GM21723 (cell line): ENCODE measurements around the gene SYT5.
"Not testable (repeated sequence)": the region's sequence is repeated elsewhere in the genome, so short reads cannot be mapped to it uniquely, and the experiment has no call there.

Experiments
- ATAC-seq: cut with Tn5 transposase; IDR thresholded peaks from one replicate; pipeline ENCODE4 v1.9.1; 2021; ENCODE audit warnings: mild to moderate bottlenecking, moderate library complexity; ENCODE audit not compliant: unreplicated experiment

The SYT5 gene

DNA sequence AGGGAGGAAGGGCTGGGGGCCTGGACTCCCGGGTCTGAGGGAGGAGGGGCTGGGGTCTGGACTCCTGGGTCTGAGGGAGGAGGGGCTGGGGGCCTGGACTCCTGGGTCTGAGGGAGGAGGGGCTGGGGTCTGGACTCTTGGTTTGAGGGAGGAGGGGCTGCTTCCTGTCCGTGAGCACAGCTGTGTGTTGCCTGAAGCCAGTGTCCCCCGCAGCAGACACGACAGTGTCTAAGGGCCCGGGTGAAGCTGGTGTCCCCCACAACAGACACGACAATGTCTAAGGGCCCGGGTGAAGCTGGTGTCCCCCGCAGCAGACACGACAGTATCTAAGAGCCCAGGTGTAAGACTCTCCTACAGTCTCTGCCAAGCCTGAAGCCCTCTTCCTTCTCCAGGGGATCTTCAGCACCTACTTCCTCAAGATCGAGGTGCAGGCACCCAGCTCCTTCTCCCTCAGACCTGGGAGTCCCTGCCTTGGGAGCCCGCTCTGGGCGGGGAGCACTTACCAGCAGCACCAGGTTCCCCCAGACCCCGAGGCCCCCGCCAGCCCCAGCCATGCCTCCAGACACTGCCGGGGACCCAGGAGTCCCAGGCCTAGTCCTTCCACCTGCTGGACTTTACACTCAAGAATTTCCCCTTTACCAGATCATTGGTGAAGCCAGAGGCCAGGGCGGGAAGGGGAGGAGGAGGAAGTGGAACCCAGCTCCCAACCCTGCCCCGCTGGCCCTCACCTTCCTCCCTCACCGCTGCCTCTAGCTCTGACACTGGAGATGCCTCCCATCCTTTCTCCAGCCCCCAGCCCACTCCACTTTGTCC is 29.0 kb upstream of the SYT5 start, which contains the start of gene PTPRH:
Gene PTPRH (minus strand): TSS at position 622 of the 813 bp plus-strand sequence. CDS start 68 bp downstream, at position 554.
- ATAC-seq = no peak

DNA sequence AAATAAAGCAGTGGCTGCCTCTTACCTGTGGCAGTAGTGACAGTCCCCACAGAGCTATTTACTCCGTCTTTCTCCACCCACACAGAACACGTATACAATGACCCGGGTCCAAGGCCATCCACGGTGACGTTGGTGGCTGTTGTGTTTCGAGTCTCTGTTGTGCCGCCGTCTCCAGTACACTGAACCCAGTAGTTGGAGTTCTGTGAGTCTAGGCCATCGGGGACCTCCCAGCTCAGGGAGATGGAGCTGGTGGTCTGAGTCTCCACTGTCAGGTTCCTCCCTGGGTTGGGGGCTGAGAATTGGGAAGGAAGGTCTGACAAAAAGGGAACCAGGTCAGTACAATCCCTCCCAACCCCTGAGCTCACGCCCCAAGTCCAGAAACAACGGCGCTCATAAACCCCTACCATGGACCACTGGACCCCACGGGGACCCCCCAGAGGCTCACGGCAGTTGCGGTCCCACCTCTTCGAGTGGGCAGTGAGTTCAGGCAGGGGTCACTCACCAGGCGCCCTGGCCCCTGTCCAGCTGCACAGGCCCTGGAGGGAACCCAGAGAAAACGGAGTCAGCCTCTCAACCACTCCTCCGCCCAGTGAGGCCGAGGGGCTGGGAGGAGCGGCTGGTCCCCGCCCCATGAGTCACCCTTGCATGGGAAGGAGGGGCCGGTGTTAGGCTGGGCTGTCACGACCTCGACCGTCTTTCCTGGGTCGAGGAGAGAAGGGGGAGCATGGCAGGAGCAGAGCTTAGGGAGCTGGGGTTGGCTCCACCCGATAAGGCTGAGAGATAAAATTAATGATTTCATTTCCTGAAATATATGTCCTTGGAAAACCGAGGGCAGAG is 26.8 kb upstream of the SYT5 start:
- ATAC-seq = no peak

DNA sequence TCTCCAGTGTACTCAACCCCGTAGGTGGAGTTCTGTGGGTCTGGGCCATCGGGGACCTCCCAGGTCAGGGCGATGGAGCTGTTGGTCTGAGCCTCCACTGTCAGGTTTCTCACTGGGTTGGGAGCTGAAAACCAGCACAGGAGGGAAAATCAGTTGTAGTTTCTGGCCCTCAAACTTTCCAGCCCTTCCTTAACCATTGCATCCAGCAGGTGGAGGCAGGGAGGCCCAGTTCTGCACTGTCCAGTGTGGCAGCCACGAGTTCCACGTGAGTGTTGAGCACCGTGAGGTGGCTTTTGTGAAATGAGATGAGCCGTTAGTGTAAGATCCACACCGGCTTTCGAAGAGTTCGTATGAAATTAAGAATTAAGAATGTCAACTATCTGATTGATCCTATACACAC is 22.1 kb upstream of the SYT5 start:
- not testable (repeated sequence) for ATAC-seq

DNA sequence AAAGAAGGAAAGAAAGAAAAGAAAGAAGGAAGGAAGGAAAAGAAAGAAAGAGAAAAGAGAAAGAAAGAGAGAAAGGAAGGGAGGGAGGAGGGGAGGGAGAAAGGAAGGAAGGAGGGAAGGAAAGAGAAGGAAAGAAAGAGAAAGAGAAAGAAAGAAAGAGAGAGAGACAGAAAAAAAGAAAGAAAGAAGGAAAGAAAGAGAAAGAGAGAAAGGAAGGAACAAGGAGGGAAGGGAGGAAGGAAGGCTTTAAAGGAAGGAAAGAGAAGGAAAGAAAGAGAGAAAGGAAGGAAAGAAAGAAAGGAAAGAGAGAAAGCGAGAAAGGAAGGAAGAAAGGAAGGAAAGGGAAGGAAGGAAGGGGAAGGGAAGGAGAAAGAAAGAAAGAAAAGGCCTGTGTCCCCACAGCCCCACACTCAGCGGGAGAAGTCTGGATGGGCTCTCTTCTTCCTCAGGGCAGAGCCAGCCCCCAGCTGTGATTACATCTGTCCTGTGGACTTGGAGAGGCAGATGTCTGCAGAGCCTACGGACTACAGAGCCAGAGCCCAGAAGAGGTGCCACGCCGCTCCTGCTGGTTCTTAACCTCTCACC is 19.6 kb upstream of the SYT5 start:
- ATAC-seq = no peak

DNA sequence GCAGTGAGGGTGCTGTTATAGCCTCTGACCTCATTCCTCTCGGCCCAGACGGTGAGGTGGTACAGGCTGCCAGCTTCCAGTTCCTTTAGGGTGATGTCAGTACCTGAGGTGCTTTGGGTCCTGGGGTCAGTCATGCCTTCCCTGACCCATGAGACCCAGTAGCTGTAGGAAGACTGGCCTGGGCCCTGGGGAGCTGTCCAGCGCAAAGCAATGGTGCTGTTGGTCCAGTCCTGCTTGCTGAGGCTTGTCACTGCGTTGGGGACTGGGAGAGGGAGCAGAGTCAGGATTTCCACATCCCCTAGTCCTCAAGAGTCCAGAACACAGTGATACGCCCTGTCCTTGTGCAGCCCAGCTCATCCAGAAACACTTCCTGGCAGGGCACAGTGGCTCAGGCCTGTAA is 18.6 kb upstream of the SYT5 start:
- no peak for ATAC-seq

DNA sequence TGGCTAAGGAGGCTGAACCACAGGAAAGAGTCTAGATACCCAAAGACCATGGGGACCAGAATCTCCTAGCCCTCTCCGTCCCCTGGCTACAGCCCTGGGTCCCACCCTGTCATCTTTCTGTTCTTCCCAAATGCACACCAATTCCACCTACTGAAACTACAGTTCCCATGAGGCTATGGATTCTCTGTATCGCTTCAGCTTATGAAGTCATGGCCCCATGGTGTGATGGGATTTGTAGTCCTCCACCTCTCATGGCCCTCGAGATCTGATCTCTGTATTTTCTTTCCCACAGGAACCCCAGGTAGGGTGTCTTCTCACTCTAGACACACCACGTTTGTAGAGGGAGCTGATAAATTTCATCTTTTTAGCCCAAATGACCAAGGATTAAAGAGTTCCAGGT is 17.4 kb upstream of the SYT5 start:
- no peak for ATAC-seq

DNA sequence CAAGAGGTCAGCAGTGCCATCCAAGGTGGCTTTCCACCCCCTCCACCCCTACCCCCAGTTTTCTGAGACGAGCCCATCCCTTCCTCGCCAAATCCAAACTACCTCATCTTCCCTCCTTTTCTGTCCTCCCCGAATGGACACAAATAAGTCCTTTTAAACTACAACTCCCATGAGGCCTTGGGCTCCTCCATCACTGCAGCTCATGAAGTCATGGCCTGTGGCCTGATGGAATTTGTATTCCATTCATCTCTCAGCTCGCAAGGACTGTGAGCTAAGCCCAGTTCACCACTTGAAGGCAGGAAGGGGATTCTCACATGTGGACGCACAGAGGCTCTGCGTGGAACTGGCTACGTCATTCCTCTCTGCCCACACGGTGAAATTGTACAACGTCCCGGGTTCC is 16.7 kb upstream of the SYT5 start:
- no peak for ATAC-seq

DNA sequence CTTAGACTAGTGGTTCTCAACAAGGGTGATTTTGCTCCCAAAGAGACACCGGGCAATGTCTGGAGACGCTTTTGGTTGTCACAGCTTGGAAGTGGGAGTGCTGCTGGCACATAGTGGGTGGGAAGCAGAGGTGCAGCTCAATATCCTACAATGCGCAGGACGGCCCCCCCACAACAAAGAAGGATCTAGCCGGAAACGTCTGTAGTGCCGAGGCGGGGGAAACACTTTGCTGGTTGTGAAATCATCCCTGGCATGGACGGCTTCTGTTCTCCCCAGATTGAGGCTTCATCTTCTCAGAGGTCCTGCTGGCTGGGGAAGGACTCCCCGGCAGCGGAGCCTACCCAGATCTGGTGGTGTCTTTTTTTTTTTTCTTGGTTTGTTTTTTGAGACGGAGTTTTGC is 13.4 kb upstream of the SYT5 start:
- ATAC-seq = no peak

DNA sequence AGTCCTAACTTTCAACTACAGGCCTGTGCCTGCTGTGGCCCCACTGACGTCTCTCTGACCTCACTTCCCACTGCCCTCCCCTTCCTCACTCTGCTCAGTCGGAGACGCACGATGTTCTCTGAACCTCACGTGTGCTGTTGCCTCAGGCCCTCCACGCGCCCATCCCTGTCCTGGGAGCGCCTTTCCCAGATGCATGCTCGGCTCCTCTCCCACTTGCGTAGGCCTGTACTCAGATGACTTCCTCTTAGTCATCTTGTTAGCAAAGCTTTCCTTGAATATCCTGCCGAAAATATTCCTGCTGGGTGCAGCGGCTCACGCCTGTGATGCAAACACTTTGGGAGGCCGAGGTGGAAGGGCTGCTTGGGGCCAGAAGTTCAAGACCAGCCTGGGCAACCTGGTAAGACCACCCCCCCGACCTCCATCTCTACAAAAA is 9.3 kb upstream of the SYT5 start:
- no peak for ATAC-seq

DNA sequence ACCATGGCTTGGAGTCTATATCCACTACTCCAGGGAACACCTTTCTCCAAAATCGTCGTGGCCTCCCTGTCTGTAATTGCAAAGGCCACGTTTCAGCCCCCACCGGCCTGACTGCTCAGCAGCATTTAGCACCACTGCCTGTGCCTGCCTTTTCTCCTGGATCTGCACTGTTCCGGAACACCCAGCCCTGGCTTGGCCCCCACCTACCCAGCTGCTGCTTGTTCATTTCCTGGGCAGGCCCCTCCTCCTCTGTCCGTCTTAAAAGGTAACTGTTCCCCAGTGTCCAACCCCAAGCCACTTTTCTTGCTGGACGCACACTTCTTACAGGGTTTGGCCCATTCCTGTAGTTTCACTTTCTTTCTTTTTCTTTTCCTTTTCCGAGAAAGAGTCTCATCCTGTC is 8.5 kb upstream of the SYT5 start:
- ATAC-seq = no peak

DNA sequence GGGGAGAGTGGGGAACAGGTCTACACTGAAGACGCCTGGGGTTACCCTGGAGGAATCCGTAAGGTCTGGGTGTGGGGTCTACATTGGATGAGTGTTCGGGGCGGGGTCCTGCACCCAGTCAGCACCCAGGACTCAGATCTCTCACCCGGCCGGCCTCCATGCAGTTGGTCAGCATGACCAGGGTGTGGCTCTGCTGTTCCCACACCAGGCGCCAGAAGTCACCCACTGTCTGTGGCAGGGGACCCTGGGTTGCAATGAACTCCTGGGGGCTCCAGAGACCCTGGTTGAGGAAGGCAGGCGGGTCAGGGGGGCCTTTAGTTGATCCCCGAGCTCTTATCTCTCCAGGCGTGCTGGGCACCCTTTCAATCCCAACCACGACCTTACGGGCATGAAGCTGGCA is 6.0 kb upstream of the SYT5 start:
- no peak for ATAC-seq

DNA sequence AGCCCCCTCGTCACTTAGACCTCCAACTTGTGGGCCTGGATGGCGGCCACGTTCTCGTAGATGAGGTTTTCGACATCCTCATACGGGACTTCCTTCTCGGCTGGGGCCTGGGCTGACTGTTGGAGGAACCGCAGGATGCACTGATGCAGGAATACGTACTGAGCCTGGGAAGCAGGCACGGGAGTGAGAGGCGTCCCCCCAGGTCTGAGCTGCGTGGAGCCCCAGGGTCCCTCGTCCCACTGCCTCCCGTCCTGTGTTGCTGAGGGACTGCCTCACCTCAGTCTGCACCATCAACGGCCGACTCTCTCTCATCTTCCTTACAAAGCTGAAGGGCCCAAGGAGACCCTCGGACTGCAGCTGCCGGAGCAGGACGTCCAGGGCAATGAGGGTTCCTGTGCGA is 1.7 kb upstream of the SYT5 start:
- no peak for ATAC-seq

DNA sequence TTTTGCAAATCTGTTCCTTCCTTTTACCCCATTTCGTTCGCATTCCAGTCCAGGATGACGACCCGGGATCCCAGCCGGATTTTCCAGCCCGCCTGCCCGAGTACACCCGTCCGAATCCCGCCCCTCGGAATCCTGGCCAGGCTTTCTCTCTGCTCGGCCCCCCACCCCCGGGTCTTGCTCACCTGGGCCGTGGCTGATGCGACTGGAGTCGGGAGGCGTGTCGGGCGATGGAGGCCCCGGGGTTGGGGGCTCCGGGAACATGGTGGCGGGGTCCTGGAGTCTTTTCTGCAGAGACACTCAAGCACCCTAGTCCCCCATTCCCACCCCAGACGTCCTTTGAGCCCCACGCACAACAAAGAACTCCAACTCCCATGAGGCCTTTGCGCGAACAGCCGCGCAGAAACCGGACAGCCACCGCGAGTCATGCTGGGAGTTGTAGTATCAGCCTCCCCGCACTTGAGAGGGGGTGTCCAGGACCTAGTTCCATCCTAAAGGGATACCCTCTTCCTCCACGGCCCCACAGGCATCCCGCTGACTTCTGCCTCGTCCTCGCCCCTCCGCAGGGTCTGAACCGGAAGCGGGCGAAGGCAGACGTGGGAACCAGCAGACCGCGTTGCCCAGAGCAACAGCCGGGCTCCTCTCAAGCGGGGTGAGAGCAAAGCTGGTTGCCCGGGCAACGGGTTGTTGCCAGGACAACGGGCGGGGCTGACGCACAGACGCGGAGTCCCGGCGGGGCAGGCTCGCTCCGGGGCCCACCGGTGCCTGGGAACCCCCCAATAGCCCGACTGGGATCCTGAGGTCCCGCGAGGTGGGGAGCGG is 1.1 kb downstream of the SYT5 start:
- peak; percentile 71 for ATAC-seq

DNA sequence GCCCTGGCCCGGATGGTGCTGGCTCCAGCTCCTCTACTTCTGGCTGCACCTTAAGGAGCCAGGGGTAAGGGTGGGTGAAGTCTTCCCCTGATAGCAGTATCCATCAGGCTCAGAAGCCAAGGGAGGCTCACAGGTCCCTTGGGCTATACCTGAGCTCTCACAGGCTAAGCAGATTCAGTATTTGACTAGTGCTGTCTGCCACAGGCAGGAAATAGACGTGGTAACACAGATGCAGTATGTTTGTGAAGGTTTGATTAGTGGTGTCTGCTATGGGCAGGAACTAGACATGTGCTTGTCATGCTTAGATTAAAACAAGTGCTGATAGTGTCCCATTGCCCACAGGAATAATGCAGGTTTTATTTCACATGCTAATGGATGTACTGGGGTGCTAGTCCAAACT is 4.0 kb downstream of the SYT5 start:
- ATAC-seq = no peak

DNA sequence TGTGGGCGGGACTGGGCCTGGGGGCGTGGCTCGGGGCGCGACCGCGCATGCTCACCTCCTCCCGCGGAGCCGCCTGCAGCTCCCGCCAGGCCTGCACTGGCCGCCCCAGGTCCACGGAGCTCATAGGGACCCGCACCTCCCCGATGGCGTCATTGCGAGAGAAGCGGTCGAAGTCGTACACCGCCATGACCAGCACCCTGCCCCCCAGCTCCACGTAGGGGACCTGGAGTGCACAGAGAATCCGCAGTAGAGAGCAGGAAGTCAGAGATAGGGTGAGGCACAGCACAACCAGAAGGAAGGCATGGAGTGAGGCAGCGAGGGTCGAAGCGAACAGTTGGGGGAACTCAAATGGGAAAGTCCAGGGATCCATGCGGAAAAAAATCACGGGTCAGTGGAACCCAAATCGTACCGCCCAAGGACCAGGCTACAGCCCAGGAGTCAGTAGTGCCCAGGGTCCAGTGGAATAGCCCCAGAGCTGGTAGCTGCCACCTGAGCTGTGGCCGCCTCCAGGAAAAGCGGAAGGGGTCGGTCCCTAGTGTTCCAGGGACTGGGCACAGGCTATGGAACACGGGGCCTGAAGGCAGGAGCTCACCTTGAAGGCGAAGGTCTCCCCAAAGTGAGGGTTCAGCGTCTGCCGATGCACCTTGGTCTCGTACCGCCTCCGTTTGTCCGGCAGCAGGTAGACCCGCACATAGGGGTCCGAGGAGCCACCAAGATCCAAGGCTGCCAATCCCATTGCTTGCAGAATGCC is 4.8 kb downstream of the SYT5 start:
- ATAC-seq = no peak

DNA sequence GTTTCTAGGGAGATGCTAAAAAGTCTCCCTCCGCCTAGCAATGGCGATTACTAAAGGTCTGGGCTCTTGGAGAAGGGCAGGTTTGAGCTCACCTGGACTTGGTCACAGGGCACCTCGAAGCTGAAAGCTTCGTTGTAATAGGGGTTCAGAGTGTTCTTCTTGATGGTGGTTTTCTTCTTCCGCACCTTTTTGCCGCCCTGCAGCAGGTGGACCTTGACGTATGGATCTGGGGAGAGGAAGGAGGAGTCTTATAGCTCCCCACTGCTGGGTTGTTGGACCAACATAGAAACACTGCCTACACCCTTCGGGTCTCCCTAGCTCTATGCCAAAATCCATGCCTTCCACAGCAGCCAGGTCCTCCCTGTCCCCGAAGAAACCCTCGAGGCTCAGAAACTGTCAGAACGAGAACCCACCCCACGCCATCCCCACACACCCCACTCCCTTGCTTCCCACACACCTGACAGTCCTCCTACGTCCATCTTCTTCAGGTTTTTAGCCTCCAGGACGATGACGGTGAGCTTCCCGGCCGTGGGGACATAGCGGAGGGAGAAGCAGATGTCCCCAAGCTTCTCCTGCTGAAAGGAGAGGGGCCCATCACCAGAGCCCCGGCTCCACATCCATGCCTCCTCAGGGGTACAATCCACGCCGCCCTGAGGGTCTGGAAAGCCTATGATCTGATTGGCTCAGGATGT is 5.5 kb downstream of the SYT5 start:
- no peak for ATAC-seq

DNA sequence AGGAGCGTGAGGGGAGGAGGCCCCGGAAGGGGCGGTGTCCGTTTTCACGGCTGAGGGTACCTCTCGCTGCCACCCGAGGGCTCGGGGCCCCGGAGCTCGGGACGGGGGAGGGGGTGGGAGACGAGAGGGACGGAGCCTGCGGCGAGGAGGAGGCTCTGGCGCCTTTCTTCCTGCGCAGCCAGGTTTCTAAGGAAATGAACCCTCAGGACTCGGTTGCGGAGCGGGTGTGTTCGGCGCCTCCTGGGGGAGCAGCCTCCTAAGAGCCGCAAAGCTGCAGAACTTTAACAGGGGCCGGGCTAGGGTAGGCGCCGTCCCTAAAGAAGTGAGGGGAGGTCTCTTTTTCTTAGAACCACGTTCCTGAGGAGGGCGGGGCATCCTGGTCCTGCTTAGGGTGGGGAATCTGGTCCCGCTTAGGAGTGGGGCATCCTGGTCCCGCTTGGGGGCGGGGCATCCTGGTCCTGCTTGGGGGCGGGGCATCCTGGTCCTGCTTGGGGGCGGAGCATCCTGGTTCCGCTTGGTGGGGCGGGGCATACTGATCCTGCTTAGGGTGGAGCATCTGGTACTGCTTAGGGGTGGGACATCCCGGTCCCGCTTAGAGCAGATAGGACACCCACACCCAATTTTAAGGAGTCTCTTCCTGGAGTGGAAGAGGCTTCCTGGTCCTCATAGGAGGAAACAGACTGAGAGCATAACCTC is 6.2 kb downstream of the SYT5 start:
- ATAC-seq = no peak

DNA sequence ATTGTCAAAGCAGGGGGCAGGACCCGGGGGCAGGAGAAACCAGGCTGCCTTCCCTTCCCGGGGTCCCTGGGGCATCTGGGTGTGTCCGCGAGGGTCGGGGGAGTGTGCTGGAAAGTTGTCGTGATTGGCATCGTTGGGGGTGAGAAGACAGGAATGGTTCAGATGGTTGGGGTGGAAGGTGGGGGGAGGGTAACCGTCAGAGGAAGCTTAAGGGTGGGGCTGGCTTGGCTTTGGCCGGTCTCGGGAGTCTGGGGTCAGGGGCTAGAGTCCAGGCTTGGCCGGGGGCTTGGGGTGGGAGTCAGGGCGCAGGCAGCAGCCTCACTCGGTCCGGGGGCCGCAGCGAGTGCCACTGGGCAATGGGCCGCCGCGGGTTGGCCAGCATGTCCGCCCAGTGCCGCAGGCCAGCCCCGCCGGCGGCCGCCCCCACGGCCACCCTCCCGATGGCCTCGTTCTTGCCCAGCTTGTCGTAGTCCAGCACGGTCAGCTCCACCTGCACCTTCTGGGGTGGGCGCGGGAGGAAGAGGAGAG is 6.8 kb downstream of the SYT5 start:
- ATAC-seq = no peak

DNA sequence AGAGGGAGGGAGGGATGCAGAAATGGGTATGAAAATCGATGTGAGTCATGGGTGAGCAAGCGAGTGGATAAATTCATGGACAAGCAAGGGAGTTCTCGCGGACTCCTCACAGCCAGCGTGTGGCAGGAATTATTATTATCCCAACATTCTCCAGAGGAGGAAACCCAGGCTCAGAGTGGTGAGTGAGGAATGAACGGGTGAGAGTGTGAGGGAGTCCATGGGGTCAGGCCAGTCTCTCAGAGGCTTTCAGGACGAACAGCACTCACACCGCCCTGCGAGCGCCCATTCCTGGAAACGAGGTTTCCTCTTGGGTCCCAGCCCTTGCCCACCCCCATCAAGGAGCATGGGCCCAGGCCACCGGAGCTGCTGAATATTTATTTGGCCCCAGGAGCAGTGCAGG is 7.3 kb downstream of the SYT5 start:
- no peak for ATAC-seq
